Activated CD8-positive, alpha-beta T cell treated with anti-CD3 and anti-CD28 coated beads for 36 hours (primary cell): ENCODE data around the gene PACRG. TPM values are rescaled to one million over a fixed set of nuclear protein-coding genes. Genes with fewer than 3 reads are reported as not detected.

Experiments used
- ATAC-seq: fragments of 200-7000 bp; cut with Tn5 transposase; one replicate; pipeline ENCODE4 v1.10.0; 2021; ENCODE audit warnings: mild to moderate bottlenecking, moderate library complexity
- CTCF ChIA-PET: fragments of 350-600 bp; sonication (Branson Sonifier 250); formaldehyde crosslinking; loops from one replicate; lab custom pipeline; 2021; ENCODE audit warnings: antibody characterized with exemption; lab: Charles Lee
- POLR2A ChIA-PET: fragments of 350-600 bp; sonication (Branson Sonifier 250); formaldehyde crosslinking; loops from one replicate; lab custom pipeline; 2021; ENCODE audit warnings: antibody characterized with exemption; lab: Charles Lee
- DNase-seq: peaks from one replicate; pipeline ENCODE4 v3.0.0-alpha.2; 2020
- H3K27ac Mint-ChIP-seq: one replicate; pipeline ENCODE4 v1.8.0; 2021; ENCODE audit warnings: mild to moderate bottlenecking, mixed read lengths
- H3K27me3 Mint-ChIP-seq: one replicate; pipeline ENCODE4 v1.8.0; 2021; ENCODE audit warnings: mixed read lengths
- H3K36me3 Mint-ChIP-seq: one replicate; pipeline ENCODE4 v1.8.0; 2021; ENCODE audit warnings: low read depth, mixed read lengths
- H3K4me1 Mint-ChIP-seq: one replicate; pipeline ENCODE4 v1.8.0; 2021; ENCODE audit warnings: low read depth, mixed read lengths
- H3K4me3 Mint-ChIP-seq: one replicate; pipeline ENCODE4 v1.8.0; 2021; ENCODE audit warnings: mild to moderate bottlenecking, moderate library complexity, mixed read lengths
- H3K9me3 Mint-ChIP-seq: one replicate; pipeline ENCODE4 v1.8.0; 2021; ENCODE audit warnings: mixed read lengths
- CTCF ChIP-seq: fragments of 200-600 bp; IDR thresholded peaks from one replicate; pipeline ENCODE4 v1.8.0; 2022; ENCODE audit warnings: antibody characterized with exemption, mild to moderate bottlenecking
- intact Hi-C: fragments of 100-400 bp; cut with micrococcal nuclease; formaldehyde crosslinking; loops from one replicate; pipeline ENCODE4 v1.10.0; 2022
- total RNA-seq, 2 experiments: library from RNA; stranded (reverse); gene quantifications; one replicate each; pipeline ENCODE4 v1.2.3, GENCODE V29; 2021

PACRG gene
- total RNA-seq, 2 experiments from 2014 or later = not detected

DNA sequence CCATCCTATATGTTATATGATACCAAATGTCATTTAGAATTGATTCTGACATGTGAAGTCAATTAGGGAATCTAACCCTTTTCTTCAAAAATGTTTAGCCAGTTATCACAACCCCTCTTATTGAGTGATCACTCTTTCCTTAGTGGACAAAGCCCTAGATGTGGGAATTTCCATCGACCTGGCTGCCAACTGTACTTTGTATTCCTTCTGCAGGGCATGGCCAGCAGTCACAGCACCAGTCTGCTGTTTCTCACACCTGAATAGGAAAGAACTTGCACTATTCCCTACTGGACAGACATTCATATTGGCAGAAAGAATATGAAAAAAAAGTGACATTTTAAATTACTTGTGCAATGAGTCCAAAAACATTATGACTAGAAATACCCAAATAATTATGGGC is 271.0 kb downstream of the PACRG start:
- ATAC-seq (no peak), DNase-seq (no peak)
- intact Hi-C loops = no loop called here
- Mint-ChIP-seq H3K9me3 (peaks cover 6% of the 10 kb centered on the region), H3K27me3 (no peaks in the 10 kb centered on the region), H3K4me1 (no peaks in the 10 kb centered on the region), H3K27ac (no peak overlapping the region), H3K36me3 (no peaks in the 10 kb centered on the region), H3K4me3 (no peak overlapping the region)
- ChIA-PET POLR2A (no interaction called here), CTCF (no interaction called here)
- TF ChIP-seq CTCF = no peak

GRCh38 chr6:162999575-163000285 is 272.0 kb downstream of the PACRG start:
- H3K4me3 Mint-ChIP-seq = no peak overlapping the region
- intact Hi-C loops = no loop called here
- H3K36me3 Mint-ChIP-seq = no peaks in the 10 kb centered on the region
- POLR2A ChIA-PET = no interaction called here
- no peak for ATAC-seq
- peaks cover 8% of the 10 kb centered on the region for H3K9me3 Mint-ChIP-seq
- CTCF ChIA-PET = no interaction called here
- DNase-seq = no peak
- no peaks in the 10 kb centered on the region for H3K4me1 Mint-ChIP-seq
- no peaks in the 10 kb centered on the region for H3K27me3 Mint-ChIP-seq
- no peak for TF ChIP-seq CTCF
- no peak overlapping the region for H3K27ac Mint-ChIP-seq

DNA sequence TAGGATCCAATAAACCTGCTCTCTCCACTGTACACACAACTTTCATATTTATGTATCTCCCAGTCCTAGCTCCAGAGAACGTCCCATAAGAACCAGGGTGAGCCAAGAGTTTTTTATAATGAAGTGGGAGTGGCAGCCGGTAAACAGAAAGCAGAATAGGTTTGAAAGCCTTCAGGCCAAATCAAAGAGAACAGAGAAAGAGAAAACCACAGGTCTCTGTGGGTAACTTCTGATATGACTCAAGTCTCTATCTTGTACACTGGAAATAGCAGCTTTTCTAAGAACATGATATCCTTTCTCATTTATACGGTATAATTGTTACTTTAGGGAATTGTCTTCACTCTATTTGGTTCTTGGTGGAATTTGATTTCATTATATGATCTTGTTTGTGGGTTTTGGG is 273.6 kb downstream of the PACRG start:
- Mint-ChIP-seq H3K36me3 (no peaks in the 10 kb centered on the region), H3K27me3 (no peaks in the 10 kb centered on the region), H3K4me3 (no peak overlapping the region), H3K4me1 (no peaks in the 10 kb centered on the region), H3K9me3 (peaks cover 5% of the 10 kb centered on the region), H3K27ac (no peak overlapping the region)
- CTCF ChIA-PET = no interaction called here
- intact Hi-C loops = no loop called here
- DNase-seq (no peak), ATAC-seq (peak; percentile 42)
- TF ChIP-seq CTCF = no peak
- POLR2A ChIA-PET = no interaction called here

DNA sequence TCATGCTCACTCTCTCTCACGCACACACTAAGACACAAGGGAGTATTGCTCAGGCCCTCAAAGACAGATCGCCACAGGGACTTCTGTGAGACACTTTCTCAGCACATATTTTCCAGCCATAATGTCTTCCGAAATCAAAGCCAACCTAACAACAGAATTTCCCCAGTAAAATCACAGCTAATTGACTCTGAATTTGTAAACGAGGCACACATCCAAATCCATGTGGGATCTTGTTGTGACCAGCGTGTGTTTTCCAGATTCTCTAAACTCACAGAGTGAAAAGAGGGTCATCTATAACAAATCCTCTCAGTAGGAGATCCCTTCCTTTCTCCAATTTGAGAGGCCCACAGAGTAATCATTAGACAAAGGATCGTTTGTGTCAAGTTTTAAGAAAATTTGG is 280.4 kb downstream of the PACRG start:
- H3K27ac Mint-ChIP-seq = no peak overlapping the region
- H3K27me3 Mint-ChIP-seq = no peaks in the 10 kb centered on the region
- TF ChIP-seq CTCF = no peak
- ChIA-PET POLR2A (interaction anchor here (0.7 kb wide), 1 partner anchor 38 kb away, joined by 3 read pairs; no protein-coding TSS in a partner anchor), CTCF (no interaction called here)
- H3K36me3 Mint-ChIP-seq = no peaks in the 10 kb centered on the region
- H3K4me3 Mint-ChIP-seq = no peak overlapping the region
- H3K9me3 Mint-ChIP-seq = peaks cover 7% of the 10 kb centered on the region
- ATAC-seq = no peak
- intact Hi-C loops = no loop called here
- no peaks in the 10 kb centered on the region for H3K4me1 Mint-ChIP-seq
- no peak for DNase-seq

DNA sequence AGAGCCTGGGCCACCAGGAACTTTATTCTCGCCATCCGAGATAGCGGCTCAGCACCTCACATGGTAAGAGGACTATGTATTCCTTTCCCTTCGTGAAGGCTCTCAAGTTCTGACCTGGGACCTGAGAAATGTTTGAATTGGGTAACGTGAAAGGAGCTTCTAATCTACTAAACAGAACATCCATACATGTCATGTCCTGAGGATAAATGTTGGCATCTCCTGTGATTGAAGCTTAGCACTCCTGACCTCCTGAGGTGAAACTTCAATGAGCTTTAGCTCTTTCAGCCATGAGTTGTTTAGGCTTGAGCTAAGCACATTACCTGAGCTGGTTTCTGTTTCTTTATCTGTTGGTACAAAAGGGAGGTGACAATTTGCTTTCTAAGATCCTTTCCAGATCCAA is 280.9 kb downstream of the PACRG start:
- POLR2A ChIA-PET = no interaction called here

More for the DNA sequence above, 280.9 kb downstream of the PACRG start:
- H3K27me3 Mint-ChIP-seq = no peaks in the 10 kb centered on the region
- peaks cover 6% of the 10 kb centered on the region for H3K9me3 Mint-ChIP-seq
- H3K27ac Mint-ChIP-seq = no peak overlapping the region
- ATAC-seq (no peak), DNase-seq (no peak)
- no peaks in the 10 kb centered on the region for H3K36me3 Mint-ChIP-seq
- TF ChIP-seq CTCF = no peak
- no peaks in the 10 kb centered on the region for H3K4me1 Mint-ChIP-seq
- CTCF ChIA-PET = no interaction called here
- intact Hi-C loops = no loop called here
- H3K4me3 Mint-ChIP-seq = no peak overlapping the region
